Loucy (cell line): ENCODE data around the gene POU2AF2.
"Not testable (repeated sequence)": the region's sequence is repeated elsewhere in the genome, so short reads cannot be mapped to it uniquely, and the experiment has no call there.

Experiments used
- H2AFZ ChIP-seq: fragments of 200-600 bp; sonication (generic); 2 replicates; pipeline ENCODE4 v1.6.0; 2016; ENCODE audit warnings: antibody characterized with exemption, mild to moderate bottlenecking, low read length, moderate library complexity
- H3F3A ChIP-seq: fragments of 200-600 bp; 2 replicates; pipeline ENCODE4 v1.6.0; 2016; ENCODE audit warnings: antibody characterized with exemption, low read depth, mild to moderate bottlenecking
- H3K27me3 ChIP-seq: fragments of 200-600 bp; sonication (generic); 2 replicates; pipeline ENCODE4 v1.6.1; 2014; ENCODE audit warnings: low read length, mild to moderate bottlenecking; ENCODE audit not compliant: insufficient read depth, poor library complexity, severe bottlenecking
- H3K36me3 ChIP-seq: fragments of 200-600 bp; sonication (generic); 2 replicates; pipeline ENCODE4 v1.6.1; 2016; ENCODE audit warnings: low read length; ENCODE audit not compliant: insufficient read depth
- H3K4me1 ChIP-seq: fragments of 200-600 bp; sonication (generic); 2 replicates; pipeline ENCODE4 v1.5.1; 2014; ENCODE audit warnings: low read length, mild to moderate bottlenecking; ENCODE audit not compliant: insufficient read depth, poor library complexity, severe bottlenecking
- H3K4me2 ChIP-seq: fragments of 200-600 bp; sonication (generic); 2 replicates; pipeline ENCODE4 v1.6.0; 2014; ENCODE audit warnings: antibody characterized with exemption, low read length, low read depth, mild to moderate bottlenecking; ENCODE audit not compliant: poor library complexity, severe bottlenecking
- H3K4me3 ChIP-seq: fragments of 200-600 bp; sonication (generic); 2 replicates; pipeline ENCODE4 v1.5.1; 2014; ENCODE audit warnings: low read length, mild to moderate bottlenecking, mixed read lengths; ENCODE audit not compliant: poor library complexity, severe bottlenecking
- H3K79me2 ChIP-seq: fragments of 200-600 bp; sonication (generic); 2 replicates; pipeline ENCODE4 v1.6.1; 2014; ENCODE audit warnings: low read length; ENCODE audit not compliant: insufficient read depth
- H3K9ac ChIP-seq: fragments of 200-600 bp; sonication (generic); 2 replicates; pipeline ENCODE4 v1.6.0; 2014; ENCODE audit warnings: mild to moderate bottlenecking, low read depth, low read length, moderate library complexity; ENCODE audit not compliant: poor library complexity, severe bottlenecking
- H3K9me2 ChIP-seq: fragments of 200-600 bp; sonication (generic); replicated peaks from 2 replicates; pipeline ENCODE4 v1.6.1; 2016; ENCODE audit warnings: low read depth, low read length, mixed read lengths
- H3K9me3 ChIP-seq: fragments of 200-600 bp; sonication (generic); 2 replicates; pipeline ENCODE4 v1.6.1; 2014; ENCODE audit warnings: mild to moderate bottlenecking, antibody characterized with exemption, low read length, low read depth; ENCODE audit not compliant: insufficient read depth
- H4K20me1 ChIP-seq: fragments of 200-600 bp; sonication (generic); 2 replicates; pipeline ENCODE4 v1.6.0; 2014; ENCODE audit warnings: antibody characterized with exemption, low read length, mild to moderate bottlenecking; ENCODE audit not compliant: insufficient read depth, poor library complexity, severe bottlenecking
- EZH2phosphoT487 ChIP-seq: fragments of 200-600 bp; IDR thresholded peaks from 2 replicates; pipeline ENCODE4 v1.6.1; 2018; ENCODE audit warnings: antibody characterized with exemption, mild to moderate bottlenecking, moderate library complexity, borderline replicate concordance
- TF ChIP-seq, protein P1 (sequence below): fragments of 200-600 bp; sonication (generic); conservative IDR thresholded peaks from 2 replicates; pipeline ENCODE4 v1.5.1; 2014; ENCODE audit warnings: mild to moderate bottlenecking, antibody characterized with exemption, low read length

Gene POU2AF2

DNA sequence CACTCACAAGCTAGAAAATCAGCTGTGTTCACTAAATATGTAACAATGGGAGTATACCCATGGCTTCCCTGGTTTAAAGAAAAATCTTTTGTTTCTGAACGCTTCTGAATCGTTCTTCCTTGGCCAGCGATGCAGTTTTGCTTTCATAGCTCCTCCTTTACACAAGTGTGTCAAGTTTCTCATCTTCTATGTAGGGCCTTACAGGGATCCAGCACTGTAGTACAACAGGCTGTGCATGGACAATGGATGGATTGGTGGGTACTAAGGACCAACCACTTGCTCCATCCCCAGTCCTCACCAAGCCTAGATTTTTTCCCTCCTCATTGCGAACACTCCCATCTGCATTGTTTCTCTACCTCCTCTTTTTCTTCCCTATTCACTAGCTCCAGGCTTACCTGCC is 24.3 kb upstream of the POU2AF2 start:
- Histone ChIP-seq H3K4me3 (no peak overlapping the region), H3K27me3 (peaks cover 51% of the 10 kb centered on the region), H3K36me3 (no peaks in the 10 kb centered on the region), H3K9me3 (no peaks in the 10 kb centered on the region), H3F3A (peaks cover 7% of the 10 kb centered on the region; the same call in 1 of the 2 replicates), H4K20me1 (no peaks in the 10 kb centered on the region), H3K9ac (no peak overlapping the region), H2AFZ (no peak overlapping the region), H3K9me2 (no peaks in the 10 kb centered on the region), H3K79me2 (no peaks in the 10 kb centered on the region), H3K4me1 (peaks cover 7% of the 10 kb centered on the region), H3K4me2 (no peak overlapping the region)
- TF ChIP-seq EZH2phosphoT487: no peak
- TF ChIP-seq, protein P1, sequence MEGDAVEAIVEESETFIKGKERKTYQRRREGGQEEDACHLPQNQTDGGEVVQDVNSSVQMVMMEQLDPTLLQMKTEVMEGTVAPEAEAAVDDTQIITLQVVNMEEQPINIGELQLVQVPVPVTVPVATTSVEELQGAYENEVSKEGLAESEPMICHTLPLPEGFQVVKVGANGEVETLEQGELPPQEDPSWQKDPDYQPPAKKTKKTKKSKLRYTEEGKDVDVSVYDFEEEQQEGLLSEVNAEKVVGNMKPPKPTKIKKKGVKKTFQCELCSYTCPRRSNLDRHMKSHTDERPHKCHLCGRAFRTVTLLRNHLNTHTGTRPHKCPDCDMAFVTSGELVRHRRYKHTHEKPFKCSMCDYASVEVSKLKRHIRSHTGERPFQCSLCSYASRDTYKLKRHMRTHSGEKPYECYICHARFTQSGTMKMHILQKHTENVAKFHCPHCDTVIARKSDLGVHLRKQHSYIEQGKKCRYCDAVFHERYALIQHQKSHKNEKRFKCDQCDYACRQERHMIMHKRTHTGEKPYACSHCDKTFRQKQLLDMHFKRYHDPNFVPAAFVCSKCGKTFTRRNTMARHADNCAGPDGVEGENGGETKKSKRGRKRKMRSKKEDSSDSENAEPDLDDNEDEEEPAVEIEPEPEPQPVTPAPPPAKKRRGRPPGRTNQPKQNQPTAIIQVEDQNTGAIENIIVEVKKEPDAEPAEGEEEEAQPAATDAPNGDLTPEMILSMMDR: no peak

DNA sequence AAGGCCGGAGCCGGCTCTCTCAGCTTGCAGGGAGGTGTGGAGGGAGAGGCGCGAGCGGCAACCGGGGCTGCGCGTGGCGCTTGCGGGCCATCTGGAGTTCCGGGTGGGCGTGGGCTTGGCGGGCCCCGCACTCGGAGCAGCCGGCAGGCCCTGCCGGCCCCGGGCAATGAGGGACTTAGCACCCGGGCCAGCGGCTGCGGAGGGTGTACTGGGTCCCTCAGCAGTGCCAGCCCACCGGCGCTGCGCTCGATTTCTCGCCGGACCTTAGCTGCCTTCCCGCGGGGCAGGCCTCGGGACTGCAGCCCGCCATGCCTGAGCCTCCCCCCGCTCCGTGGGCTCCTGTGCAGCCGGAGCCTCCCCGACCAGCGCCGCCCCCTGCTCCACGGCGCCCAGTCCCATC is 23.6 kb upstream of the POU2AF2 start:
- H3K4me2 ChIP-seq, H3K79me2 ChIP-seq, H4K20me1 ChIP-seq, H3K36me3 ChIP-seq, H3K9me3 ChIP-seq, H3K4me3 ChIP-seq, H3K9ac ChIP-seq, H3K4me1 ChIP-seq, H3F3A ChIP-seq, H3K9me2 ChIP-seq, H2AFZ ChIP-seq: not testable (repeated sequence)
- peaks cover 57% of the 10 kb centered on the region for H3K27me3 ChIP-seq

DNA sequence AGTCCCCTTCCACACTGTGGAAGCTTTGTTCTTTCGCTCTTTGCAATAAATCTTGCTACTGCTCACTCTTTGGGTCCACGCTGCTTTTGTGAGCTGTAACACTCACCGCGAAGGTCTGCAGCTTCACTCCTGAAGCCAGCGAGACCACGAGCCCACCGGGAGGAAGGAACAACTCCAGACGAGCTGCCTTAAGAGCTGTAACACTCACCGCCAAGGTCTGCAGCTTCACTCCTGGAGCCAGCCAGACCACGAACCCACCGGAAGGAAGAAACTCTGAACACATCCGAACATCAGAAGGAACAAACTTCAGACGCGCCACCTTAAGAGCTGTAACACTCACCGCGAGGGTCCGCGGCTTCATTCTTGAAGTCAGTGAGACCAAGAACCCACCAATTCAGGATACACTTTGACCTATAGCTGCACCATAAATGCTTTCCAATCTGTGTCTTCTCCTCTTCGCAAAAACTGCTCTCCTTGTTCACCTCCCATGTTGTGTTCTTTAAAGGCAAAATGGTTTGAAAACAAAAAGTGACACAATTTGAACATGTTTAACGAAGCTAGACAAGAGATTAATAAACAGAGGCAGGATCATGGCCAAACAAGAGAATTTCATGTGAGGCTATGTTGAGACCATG is 22.6 kb upstream of the POU2AF2 start:
- H3K9me2 ChIP-seq, H3F3A ChIP-seq, H2AFZ ChIP-seq, H3K36me3 ChIP-seq, H3K79me2 ChIP-seq, H4K20me1 ChIP-seq, H3K9me3 ChIP-seq, H3K4me1 ChIP-seq, H3K9ac ChIP-seq: not testable (repeated sequence)
- Histone ChIP-seq H3K4me3 (peak overlapping the region; percentile 64), H3K27me3 (peaks cover 57% of the 10 kb centered on the region), H3K4me2 (peak overlapping the region; percentile 76)

DNA sequence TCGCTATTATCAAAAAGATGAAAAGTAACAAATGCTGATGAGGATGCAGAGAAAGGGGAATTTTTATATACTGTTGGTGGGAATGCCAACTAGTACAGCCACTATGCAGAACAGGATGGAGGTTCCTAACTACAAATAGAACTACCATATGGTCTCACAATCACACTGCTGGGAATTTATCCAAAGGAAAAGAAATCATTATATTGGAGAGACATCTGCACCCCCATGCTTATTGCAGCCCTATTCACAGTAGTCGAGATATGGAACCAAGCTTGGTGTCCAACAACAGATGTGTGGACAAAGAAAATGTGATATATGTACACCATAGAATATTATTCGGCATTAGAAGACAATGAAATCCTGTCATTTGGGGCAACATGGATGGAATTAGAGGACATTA is 19.6 kb upstream of the POU2AF2 start:
- Histone ChIP-seq H2AFZ (no peak overlapping the region), H3K4me3 (no peak overlapping the region), H3K4me2 (no peak overlapping the region), H3K4me1 (peaks cover 7% of the 10 kb centered on the region), H3K9me2 (no peaks in the 10 kb centered on the region), H3F3A (peaks cover 7% of the 10 kb centered on the region; the same call in 1 of the 2 replicates), H3K36me3 (no peaks in the 10 kb centered on the region), H3K27me3 (peaks cover 37% of the 10 kb centered on the region), H3K9ac (no peak overlapping the region), H3K9me3 (no peaks in the 10 kb centered on the region), H4K20me1 (no peaks in the 10 kb centered on the region), H3K79me2 (no peaks in the 10 kb centered on the region)
- TF ChIP-seq, protein P1: no peak
- no peak for TF ChIP-seq EZH2phosphoT487
